GM19463 (cell line): ENCODE results near the gene IRX3.
"Not testable (repeated sequence)": the region's sequence is repeated elsewhere in the genome, so short reads cannot be mapped to it uniquely, and the experiment has no call there.

ENCODE experiments used
- ATAC-seq: cut with Tn5 transposase; IDR thresholded peaks from one replicate; pipeline ENCODE4 v1.9.1; 2021; ENCODE audit warnings: mild to moderate bottlenecking, moderate library complexity; ENCODE audit not compliant: unreplicated experiment

The IRX3 gene

GRCh38 chr16:54280751-54281150 lies 5.8 kb downstream of the IRX3 start:
- no peak for ATAC-seq

GRCh38 chr16:54277845-54278703 lies 8.5 kb downstream of the IRX3 start:
- ATAC-seq = no peak

GRCh38 chr16:54275956-54276355 lies 10.6 kb downstream of the IRX3 start:
- no peak for ATAC-seq

DNA sequence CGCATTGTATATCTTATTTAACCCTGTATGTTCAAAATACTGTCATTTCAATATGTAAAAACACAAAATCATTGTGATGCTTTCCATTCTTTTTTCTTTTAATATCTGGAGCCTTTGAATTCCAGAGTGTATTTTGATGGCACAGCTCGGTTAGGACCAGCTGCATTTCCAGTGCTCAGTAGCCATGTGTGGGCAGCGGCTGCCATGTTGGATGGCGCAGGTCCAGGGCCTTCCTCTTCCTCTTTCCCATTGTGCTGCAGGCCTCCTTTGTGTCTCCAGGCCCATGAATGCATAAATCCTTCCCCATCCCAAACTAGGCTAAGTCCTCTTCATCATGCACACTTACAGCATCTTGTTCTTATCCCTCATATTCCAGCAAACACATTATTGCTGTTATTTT lies 13.0 kb downstream of the IRX3 start:
- ATAC-seq = no peak

GRCh38 chr16:54270711-54271110 lies 15.9 kb downstream of the IRX3 start:
- ATAC-seq = no peak

- no peak for ATAC-seq
Measured at GRCh38 chr16:54269461-54269860, 17.1 kb downstream of the IRX3 start.

- no peak for ATAC-seq
Measured at GRCh38 chr16:54268766-54269165, 17.8 kb downstream of the IRX3 start.

- ATAC-seq = no peak
Measured at GRCh38 chr16:54268340-54268739, 18.2 kb downstream of the IRX3 start.

DNA sequence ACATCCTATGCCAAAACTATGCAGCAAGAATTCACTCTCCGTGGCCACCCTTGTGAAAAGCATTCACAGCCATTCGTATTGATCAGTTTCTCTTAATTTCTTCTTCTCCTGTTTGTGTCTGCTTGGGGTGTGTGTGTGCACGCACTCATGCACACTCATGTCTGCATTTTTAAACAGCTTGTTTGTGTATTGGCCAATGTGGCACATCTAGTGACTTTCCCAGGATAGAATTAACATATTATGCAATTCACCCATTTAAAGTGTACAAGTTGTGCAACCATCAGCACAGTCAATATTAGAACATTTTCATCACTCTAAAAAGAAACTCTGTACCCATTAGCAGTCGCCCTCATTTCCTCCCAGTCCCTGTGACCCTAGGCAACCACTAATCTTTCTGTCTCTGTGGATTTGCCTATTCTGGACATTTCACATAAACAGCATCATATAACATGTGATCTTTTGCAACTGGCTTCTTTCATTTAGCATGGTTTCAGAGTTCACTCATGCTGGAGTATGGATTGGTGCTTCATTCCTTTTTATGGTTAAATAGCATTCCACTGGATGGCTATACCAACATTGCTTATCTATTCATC lies 20.1 kb downstream of the IRX3 start:
- no peak for ATAC-seq

GRCh38 chr16:54265575-54266107 lies 20.9 kb downstream of the IRX3 start:
- ATAC-seq = no peak

GRCh38 chr16:54253118-54253517 lies 33.5 kb downstream of the IRX3 start:
- no peak for ATAC-seq

GRCh38 chr16:54248863-54249710 lies 37.5 kb downstream of the IRX3 start:
- ATAC-seq = no peak

DNA sequence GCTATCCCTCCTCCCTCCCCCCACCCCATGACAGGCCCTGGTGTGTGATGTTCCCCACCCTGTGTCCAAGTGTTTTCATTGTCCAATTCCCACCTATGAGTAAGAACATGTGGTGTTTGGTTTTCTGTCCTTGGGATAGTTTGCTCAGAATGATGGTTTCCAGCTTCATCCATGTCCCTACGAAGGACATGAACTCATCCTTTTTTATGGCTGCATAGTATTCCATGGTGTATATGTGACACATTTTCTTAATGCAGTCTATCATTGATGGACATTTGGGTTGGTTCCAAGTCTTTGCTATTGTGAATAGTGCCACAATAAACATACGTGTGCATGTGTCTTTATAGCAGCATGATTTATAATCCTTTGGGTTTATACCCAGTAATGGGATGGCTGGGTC lies 38.9 kb downstream of the IRX3 start:
- not testable (repeated sequence) for ATAC-seq

- ATAC-seq = no peak
Measured at GRCh38 chr16:54246454-54246821, 40.1 kb downstream of the IRX3 start.

DNA sequence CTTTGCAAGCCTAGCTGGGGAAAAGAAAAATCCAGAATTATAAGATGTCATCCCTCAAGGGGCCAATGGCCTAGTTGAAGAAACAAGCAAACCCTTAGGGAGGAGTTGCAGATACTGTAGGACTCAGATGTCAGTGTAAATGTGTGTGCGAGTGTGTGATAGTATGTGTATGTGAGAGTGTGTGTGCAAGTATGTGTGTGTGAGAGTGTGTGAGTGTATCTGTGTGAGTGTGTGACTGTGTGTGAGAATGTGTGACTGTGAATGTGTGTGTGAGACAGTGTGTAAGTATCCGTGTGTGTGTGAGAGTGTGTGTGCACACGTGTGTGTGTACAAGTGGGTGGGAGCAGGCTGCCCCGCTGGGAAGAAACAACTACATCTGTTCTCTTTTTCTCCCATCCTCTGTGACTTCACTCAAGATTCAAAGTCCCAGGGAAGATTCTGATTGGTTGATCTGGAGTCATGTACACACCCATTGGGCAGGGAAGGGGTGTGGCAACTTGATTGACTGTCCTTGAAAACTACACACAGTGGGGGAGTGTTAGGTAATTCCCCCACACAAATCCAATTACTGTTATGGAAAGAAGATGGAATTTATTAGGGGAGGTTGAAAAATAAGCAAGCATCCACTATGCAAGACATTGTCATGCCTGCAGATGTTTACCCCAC lies 40.7 kb downstream of the IRX3 start:
- no peak for ATAC-seq

DNA sequence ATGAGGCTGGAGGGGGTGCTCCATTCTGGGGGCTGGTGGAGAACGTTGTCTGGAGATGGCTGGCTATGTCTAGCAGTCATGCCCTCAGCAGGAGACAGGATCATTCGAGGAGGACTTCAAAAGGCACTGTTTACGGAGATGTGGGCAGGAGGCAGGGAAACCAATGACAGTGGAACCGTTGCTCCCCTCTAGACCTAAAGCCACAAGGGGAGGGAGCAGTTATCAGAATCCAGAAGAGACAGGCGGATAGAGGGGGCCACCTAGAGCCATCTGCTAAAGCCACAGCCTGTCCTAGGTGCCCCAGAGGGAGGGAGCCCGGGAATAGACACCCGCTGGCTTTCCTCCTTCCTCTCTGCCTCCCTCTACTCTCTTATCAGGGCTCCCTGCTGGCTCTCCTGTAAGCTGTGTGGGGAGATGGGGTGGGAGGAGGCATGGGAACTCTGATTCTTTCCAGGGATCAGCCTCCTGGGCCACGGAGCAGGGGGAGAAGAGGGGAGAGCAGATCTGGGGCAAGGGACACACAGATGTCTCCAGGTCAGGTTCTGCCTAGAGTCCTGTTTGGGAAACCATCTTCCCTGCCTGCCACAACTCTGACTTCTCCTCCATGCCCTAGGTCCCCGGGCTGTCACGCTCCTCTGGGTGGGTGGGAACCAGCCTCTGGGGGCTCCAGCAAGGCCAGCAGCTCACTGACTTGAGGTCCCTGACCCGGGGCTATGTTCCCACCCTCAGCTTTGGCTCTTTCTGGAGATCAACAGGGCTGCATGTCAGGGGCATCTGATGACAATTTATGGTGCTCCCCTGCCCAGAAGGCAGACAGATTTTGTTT lies 42.3 kb downstream of the IRX3 start:
- no peak for ATAC-seq

GRCh38 chr16:54243202-54243601 lies 43.4 kb downstream of the IRX3 start:
- no peak for ATAC-seq

- no peak for ATAC-seq
Measured at GRCh38 chr16:54242199-54242598, 44.4 kb downstream of the IRX3 start.

DNA sequence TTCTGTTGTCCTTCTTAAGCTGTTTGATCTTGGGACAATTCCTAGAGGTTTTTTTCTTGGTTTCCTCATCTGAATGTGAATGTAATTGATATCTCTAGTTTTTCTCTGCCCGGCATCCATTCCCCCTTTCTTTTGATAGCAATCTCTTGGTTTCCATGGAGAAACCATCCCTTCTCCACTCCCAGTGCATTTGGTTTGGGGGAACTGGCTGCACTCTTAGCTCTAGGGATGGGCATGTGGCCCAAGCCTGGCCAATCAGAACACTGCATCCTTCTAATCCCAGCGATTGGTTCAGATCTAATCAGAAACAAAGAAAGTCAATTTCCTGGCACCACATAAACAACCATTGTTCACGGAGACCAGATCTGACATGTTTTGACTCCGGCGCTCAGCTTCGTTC lies 45.1 kb downstream of the IRX3 start:
- no peak for ATAC-seq
